Thymus (tissue), 11 donors: ENCODE data around the gene CCDC92. TPM values are rescaled to one million over a fixed set of nuclear protein-coding genes. Genes with fewer than 3 reads are reported as not detected.
A peak's percentile ranks its signal among the peaks of the same experiment; 100 is the strongest.

Experiments
- DNase-seq, 9 donors: peaks; one replicate each; pipeline ENCODE4 v3.0.0-alpha.2; 2013; ENCODE audit warnings: low spot score in 9 of 9, low read depth in 6 of 9, missing footprints in 1 of 9
- H3K27ac ChIP-seq, 2 donors: one replicate each; pipeline ENCODE4 v1.5.1; 2013; ENCODE audit warnings: control low read depth in 1 of 2, low read depth in 1 of 2, low read length in 1 of 2, mild to moderate bottlenecking in 1 of 2, moderate library complexity in 1 of 2
- H3K27me3 ChIP-seq, 2 donors: one replicate each; pipeline ENCODE4 v1.5.1; 2013; ENCODE audit warnings: low read length in 1 of 2; ENCODE audit not compliant: control insufficient read depth in 2 of 2, insufficient read depth in 1 of 2
- H3K36me3 ChIP-seq, 2 donors: one replicate each; pipeline ENCODE4 v1.5.1; 2013; ENCODE audit warnings: low read length in 1 of 2, mild to moderate bottlenecking in 1 of 2, moderate library complexity in 1 of 2; ENCODE audit not compliant: control insufficient read depth in 2 of 2, insufficient read depth in 2 of 2
- H3K4me1 ChIP-seq, 2 donors: one replicate each; pipeline ENCODE4 v1.5.1; 2013; ENCODE audit warnings: low read length in 2 of 2; ENCODE audit not compliant: control insufficient read depth in 2 of 2, insufficient read depth in 2 of 2
- H3K4me3 ChIP-seq, 2 donors: one replicate each; pipeline ENCODE4 v1.5.1; 2013; ENCODE audit warnings: low read length in 2 of 2, control low read depth in 1 of 2, mild to moderate bottlenecking in 1 of 2
- H3K9me3 ChIP-seq, 2 donors: one replicate each; pipeline ENCODE4 v1.5.1; 2013; ENCODE audit warnings: low read length in 1 of 2, mild to moderate bottlenecking in 1 of 2; ENCODE audit not compliant: control insufficient read depth in 2 of 2, insufficient read depth in 1 of 2
- WGBS: extraction: QIAGEN DNeasy Blood & Tissue Kit; methylation state at CpG from one replicate; pipeline ENCODE4 v1.1.7; 2013; 5-methylcytosine and 5-hydroxymethylcytosine counted together
- polyA plus RNA-seq: library from polyadenylated mRNA; stranded (reverse); fragments of 200-250 nt; gene quantifications from one replicate; pipeline ENCODE4 v1.2.3, GENCODE V29; 2013
- total RNA-seq: library from RNA; stranded (reverse); fragments of 120-200 nt; gene quantifications from one replicate; pipeline ENCODE4 v1.2.4, GENCODE V29; 2013
- donor health status: healthy.

Gene CCDC92
- total and polyA plus RNA-seq, 2 donors = 4.2 to 34.4 TPM

DNA sequence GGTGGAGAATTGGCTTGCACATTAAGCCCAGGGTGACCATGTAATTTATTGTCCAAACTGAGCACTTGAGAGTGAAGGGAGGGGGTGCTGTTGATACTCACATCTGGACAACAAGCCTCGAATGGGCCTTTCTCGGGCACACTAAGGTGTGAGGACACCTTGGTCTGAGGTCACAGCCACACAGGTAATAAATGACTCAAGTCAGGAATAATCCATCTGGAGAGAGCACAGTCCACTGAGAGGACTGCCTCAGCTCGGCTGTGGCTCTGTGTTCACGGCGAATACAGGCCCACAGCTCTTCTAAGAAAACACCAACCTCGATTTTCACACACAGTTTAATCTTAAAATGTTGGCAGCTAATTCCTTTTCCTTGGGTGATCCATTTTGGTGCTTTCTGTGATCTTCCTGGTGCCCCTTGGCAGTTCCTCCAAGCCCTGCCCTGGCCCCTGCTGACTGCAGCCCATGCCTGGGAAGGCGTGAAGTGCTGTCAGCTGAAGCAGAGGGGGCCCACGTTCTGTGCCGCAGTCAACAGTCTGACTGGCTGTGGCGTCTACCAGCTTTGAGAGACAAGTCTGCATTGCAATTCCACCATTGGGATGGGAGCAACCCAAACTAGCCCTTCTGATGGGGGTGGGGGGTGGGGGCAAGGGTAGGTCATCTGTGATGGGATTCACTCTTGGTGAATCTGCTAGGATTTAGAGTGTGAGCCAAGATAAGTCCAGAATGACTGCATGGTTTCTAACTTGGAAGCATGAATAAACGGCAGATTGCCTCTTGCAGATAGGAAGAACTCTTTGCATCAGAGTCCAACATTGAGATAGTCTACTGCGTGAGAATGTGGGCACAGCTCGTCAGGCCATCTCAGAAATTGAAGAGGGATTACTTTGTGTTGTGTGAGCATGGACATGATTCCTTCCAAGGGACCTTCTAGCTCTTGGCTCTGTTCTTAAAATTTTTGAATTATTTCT, 43.1 kb upstream of the CCDC92 start:
- Histone ChIP-seq H3K4me3 (no peak overlapping the region), H3K36me3 (peaks cover 15 to 34% of the 10 kb centered on the region in 2 donors), H3K9me3 (peaks cover 0 to under 1% of the 10 kb centered on the region in 2 donors), H3K27me3 (no peaks in the 10 kb centered on the region), H3K4me1 (peaks cover 0 to 12% of the 10 kb centered on the region in 2 donors), H3K27ac (no peak overlapping the region)
- DNase-seq = no peak
- WGBS = 90% methylated on average over 13 of the region's 13 CpGs

GRCh38 chr12:124013073-124013472, 40.4 kb upstream of the CCDC92 start:
- Histone ChIP-seq H3K4me3 (no peak overlapping the region), H3K36me3 (peaks cover 15 to 45% of the 10 kb centered on the region in 2 donors), H3K27me3 (no peaks in the 10 kb centered on the region), H3K9me3 (peaks cover 0 to 3% of the 10 kb centered on the region in 2 donors), H3K27ac (no peak overlapping the region), H3K4me1 (peaks cover 3 to 20% of the 10 kb centered on the region in 2 donors)
- DNase-seq = no peak
- 95% methylated on average over 7 of the region's 7 CpGs for WGBS

DNA sequence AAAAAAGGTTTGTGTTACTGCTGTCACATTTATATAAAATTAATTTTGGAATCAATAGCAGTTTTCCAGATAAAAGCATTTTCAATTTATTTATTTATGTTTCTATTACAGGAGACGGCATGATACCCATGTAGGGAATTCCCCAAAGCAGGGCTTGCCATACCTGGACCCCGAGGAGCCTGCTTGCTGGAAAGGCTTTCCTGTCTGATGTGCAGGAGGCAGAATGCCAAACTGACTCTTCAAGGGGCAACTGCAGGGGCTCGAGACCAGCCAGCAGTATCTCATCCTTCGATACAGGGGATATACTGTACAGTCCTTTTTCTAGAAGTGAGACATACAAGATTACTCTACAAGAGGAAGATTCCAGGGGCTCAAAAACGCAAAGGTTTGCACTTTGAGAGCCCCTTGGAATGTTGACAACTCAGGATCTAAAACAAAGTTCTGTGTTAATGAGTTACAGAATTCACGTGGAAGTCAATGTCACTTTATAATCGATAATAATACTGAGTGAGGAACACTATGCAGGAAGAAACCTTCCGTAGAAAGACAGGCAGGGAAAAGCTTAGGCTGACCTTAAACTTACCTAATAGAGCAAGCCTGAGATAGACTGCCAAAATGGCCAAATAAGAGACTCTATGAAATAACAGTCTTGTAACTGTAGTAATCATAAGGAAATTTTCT, 38.9 kb upstream of the CCDC92 start:
- no peaks in the 10 kb centered on the region for H3K27me3 ChIP-seq
- peaks cover 15 to 45% of the 10 kb centered on the region in 2 donors for H3K36me3 ChIP-seq
- no peak overlapping the region for H3K4me3 ChIP-seq
- H3K4me1 ChIP-seq = peaks cover 17 to 34% of the 10 kb centered on the region in 2 donors
- H3K9me3 ChIP-seq = peaks cover 0 to 3% of the 10 kb centered on the region in 2 donors
- no peak for DNase-seq
- H3K27ac ChIP-seq = no peak overlapping the region
- 97% methylated on average over 8 of the region's 8 CpGs for WGBS

DNA sequence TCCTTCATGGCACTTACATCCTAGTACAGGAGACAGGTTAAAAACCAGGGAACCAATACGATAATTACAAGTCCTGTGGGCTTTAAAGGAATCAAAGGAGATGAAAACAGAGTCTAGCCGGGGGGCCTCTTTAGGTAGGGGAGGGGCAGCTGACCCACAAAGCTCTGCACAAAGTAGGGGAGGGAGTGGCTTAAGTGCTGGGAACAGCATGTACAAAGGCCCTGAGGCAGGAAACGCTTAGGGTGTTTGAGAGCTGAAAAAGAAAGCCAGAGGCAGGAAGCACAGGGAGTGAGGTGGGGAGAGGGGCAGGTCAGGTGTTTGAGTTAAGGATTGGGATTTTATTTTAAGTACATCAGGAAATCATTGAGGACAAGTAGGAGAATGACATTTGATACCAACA, 38.1 kb upstream of the CCDC92 start:
- Histone ChIP-seq H3K27ac (no peak overlapping the region), H3K36me3 (peaks cover 15 to 45% of the 10 kb centered on the region in 2 donors), H3K4me3 (no peak overlapping the region), H3K4me1 (peaks cover 23 to 42% of the 10 kb centered on the region in 2 donors), H3K9me3 (peaks cover 0 to 3% of the 10 kb centered on the region in 2 donors), H3K27me3 (no peaks in the 10 kb centered on the region)
- WGBS = 62% methylated on average over 3 of the region's 3 CpGs
- DNase-seq = no peak

- peaks cover 0 to 3% of the 10 kb centered on the region in 2 donors for H3K9me3 ChIP-seq
- WGBS = over 99% methylated on average over 6 of the region's 6 CpGs
- no peak for DNase-seq
- no peak overlapping the region for H3K4me3 ChIP-seq
- peaks cover 12 to 44% of the 10 kb centered on the region in 2 donors for H3K36me3 ChIP-seq
- no peak overlapping the region for H3K27ac ChIP-seq
- H3K4me1 ChIP-seq = peaks cover 27 to 51% of the 10 kb centered on the region in 2 donors
- no peaks in the 10 kb centered on the region for H3K27me3 ChIP-seq
Measured at GRCh38 chr12:124009781-124010180, 37.1 kb upstream of the CCDC92 start.

DNA sequence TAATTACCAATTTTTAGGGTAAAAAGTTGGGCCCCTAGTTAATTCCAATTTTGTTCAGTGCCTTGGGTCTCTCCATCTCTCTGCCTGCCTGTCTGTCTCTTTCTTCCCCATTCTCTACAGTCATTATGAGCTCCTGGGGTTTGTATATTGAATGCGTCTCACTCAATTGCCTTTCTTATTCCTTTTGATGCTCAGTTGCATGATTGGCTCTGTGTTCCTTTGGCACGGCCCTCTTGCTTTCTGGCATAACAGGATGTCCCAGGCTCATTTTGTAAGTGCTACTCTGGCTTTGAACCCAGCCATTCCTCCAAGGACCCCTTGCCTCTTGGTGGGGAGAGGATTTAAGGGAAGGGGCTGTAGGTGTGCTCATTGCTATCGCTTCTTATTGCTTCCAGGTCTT, 36.0 kb upstream of the CCDC92 start:
- Histone ChIP-seq H3K36me3 (peaks cover 16 to 50% of the 10 kb centered on the region in 2 donors), H3K27me3 (no peaks in the 10 kb centered on the region), H3K9me3 (peaks cover 0 to 3% of the 10 kb centered on the region in 2 donors), H3K27ac (peak overlapping the region in 1 of 2 donors; percentile 95), H3K4me1 (peaks cover 31 to 63% of the 10 kb centered on the region in 2 donors), H3K4me3 (no peak overlapping the region)
- 85% methylated on average over 3 of the region's 3 CpGs for WGBS
- no peak for DNase-seq

- H3K27me3 ChIP-seq = no peaks in the 10 kb centered on the region
- H3K4me3 ChIP-seq = no peak overlapping the region
- peak in 2 of 9 donors; percentile 29 to 52 for DNase-seq
- peak overlapping the region; percentile 62 to 95 for H3K27ac ChIP-seq
- peaks cover 0 to 3% of the 10 kb centered on the region in 2 donors for H3K9me3 ChIP-seq
- WGBS = 35% methylated on average over 9 of the region's 9 CpGs
- peaks cover 16 to 47% of the 10 kb centered on the region in 2 donors for H3K36me3 ChIP-seq
- H3K4me1 ChIP-seq = peaks cover 31 to 64% of the 10 kb centered on the region in 2 donors
Measured at GRCh38 chr12:124007826-124008570, 35.4 kb upstream of the CCDC92 start.

- H3K9me3 ChIP-seq = peaks cover 0 to 3% of the 10 kb centered on the region in 2 donors
- H3K27me3 ChIP-seq = no peaks in the 10 kb centered on the region
- H3K27ac ChIP-seq = peak overlapping the region; percentile 93 to 95
- H3K4me3 ChIP-seq = peak overlapping the region in 1 of 2 donors; percentile 19
- DNase-seq = no peak
- peaks cover 37 to 73% of the 10 kb centered on the region in 2 donors for H3K4me1 ChIP-seq
- H3K36me3 ChIP-seq = peaks cover 10 to 44% of the 10 kb centered on the region in 2 donors
- WGBS = 70% methylated on average over 14 of the region's 14 CpGs
Measured at GRCh38 chr12:124006846-124007713, 34.4 kb upstream of the CCDC92 start.
